AG09319 (cell line): ENCODE data around the gene CPXM2.

Source experiments
- DNase-seq: peaks from one replicate; pipeline ENCODE4 v3.0.0-alpha.2; 2010; ENCODE audit warnings: low read depth; ENCODE audit errors: extremely low read depth
- TF ChIP-seq, protein P1 (sequence below): IDR thresholded peaks from 2 replicates; pipeline ENCODE4 v1.5.1; 2011; ENCODE audit warnings: low read depth, mild to moderate bottlenecking, inconsistent platforms, low read length, moderate library complexity

Gene CPXM2

DNA sequence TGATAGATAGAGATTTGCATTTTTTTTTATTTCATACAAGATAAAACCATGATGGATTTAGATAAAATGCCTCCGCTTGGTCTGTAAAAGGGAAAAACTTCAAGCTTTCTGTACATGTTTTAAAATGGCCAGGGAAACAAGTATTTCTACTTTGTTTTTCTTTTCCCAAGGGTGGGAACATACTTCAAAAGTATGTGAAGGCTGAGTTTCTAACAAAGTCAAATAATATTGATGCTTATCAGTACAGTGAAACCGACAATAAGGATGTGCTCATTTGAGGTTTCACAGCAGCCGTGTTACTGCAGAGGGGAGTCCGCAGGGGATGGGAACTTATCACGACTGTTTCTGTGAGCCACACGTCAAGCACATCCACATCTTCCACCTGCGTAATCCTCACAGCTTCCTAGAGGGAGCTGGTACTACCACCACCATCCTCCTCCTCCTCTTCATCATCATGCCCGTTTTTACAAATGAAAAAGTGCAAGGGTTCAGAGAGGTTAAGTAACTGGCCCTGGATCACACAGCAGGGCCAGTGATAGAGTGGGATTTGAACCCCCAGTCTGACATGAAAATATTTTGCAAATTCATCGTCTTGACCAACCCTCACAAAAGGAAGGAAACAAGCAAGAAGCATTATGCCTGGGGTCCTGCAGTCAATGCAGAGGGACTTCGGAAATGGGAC is 131.1 kb downstream of the CPXM2 start:
- TF ChIP-seq, protein P1, sequence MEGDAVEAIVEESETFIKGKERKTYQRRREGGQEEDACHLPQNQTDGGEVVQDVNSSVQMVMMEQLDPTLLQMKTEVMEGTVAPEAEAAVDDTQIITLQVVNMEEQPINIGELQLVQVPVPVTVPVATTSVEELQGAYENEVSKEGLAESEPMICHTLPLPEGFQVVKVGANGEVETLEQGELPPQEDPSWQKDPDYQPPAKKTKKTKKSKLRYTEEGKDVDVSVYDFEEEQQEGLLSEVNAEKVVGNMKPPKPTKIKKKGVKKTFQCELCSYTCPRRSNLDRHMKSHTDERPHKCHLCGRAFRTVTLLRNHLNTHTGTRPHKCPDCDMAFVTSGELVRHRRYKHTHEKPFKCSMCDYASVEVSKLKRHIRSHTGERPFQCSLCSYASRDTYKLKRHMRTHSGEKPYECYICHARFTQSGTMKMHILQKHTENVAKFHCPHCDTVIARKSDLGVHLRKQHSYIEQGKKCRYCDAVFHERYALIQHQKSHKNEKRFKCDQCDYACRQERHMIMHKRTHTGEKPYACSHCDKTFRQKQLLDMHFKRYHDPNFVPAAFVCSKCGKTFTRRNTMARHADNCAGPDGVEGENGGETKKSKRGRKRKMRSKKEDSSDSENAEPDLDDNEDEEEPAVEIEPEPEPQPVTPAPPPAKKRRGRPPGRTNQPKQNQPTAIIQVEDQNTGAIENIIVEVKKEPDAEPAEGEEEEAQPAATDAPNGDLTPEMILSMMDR: no peak
- no peak for DNase-seq

DNA sequence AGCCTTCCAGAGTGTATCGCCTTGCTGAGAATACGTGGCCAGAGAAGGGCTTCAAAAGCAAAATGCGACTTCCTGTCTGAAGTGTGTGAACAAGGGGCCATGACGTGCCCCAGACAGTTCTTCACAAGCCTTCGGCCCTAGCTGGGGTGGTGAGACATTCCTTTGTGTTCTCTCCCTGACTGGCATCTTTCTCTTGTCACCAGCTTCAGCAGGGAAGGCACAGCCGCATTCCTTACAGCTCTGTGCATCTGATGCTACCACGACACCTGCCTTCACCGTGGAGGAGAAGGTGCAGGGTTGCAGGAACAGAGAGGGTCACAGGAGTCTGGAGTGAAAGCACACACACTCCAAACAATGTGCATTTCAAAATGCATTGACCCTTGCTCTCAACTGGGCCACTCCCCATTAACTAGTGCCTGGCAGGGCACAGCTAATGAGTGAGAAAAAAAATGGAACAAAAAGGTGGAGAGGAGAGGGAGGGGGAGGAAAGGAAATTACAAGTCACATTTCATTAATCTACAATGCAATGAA is 132.0 kb downstream of the CPXM2 start:
- TF ChIP-seq, protein P1: no peak
- no peak for DNase-seq

DNA sequence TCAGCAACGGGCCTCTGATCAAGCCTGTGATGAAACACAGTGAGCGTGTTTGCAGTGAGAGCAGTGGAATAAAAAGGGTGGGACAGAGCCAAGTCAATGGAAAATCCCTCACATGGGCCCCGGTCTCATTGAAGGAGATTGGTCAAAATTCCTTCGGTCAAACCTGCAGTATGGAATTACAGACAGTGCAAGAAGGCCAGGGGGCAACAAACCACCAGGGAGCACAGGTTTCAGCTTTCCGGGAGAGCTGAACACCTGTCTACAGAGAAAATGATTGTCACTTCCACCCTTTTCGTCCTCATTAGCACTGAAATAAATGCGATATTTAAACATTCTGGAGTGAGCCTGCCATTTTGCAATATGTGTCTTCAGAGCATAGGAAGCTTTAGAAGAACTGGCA is 132.6 kb downstream of the CPXM2 start:
- TF ChIP-seq, protein P1: no peak
- no peak for DNase-seq

DNA sequence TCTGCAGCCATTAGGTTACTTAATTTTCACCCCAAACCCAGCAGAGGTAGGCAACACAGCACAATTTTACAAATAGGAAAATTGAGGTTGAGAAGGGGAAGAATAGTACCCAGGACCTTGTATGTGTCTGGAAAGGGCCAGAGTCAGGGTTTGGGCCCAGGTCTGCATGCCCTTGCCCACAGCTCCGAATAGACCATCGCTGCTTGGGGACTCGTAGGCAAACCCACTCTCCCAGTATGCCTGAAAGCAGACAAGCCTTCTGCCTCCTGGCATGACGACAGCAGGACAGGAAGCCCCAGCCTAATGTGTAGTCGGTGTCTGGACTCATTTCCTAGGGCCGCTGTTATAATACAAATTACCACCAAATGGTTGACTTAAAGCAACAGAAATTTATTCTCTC is 133.8 kb downstream of the CPXM2 start:
- TF ChIP-seq, protein P1: no peak

DNA sequence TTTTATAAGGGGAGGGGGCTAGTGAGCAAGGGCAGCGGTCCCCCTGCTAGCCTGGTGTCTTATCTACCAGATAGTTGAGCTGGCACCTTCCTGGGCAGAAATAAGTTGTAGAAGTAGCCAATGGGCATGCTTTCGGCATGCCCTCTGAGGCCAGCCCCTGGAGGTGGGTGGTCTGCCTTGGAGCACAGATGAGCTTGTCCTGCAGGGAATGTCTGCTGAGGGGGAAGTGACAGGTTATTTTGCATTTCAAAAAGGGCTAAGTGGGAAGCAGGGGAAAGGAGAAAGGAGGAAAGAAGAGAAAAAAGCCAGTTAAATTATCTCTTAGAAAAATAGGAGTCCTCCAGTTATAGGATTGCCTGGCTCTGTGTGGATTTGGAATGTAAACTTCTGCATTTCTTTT is 136.5 kb downstream of the CPXM2 start:
- TF ChIP-seq, protein P1: no peak
- DNase-seq: no peak

More for the DNA sequence above, 133.8 kb downstream of the CPXM2 start:
- no peak for DNase-seq

DNA sequence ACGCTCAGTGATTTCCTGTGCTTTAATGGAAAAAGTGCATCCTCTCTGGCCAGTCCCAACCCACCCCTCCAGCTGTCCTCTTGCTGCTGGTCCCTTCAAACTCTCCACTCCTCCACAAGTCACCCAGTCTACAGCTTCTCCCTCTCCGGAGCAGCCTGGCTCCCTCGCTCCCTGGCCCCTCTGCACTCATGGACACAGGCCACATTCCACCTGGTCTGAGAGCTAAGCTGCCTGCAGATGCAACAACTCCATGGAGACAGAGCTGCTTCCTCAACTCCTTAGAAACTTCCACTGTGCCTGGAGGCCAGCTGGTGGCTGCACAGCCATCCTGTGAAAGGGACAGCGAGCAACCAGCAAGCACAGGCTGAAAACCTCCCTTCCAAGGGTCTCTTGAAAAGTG is 137.5 kb downstream of the CPXM2 start:
- TF ChIP-seq, protein P1: no peak
- no peak for DNase-seq

DNA sequence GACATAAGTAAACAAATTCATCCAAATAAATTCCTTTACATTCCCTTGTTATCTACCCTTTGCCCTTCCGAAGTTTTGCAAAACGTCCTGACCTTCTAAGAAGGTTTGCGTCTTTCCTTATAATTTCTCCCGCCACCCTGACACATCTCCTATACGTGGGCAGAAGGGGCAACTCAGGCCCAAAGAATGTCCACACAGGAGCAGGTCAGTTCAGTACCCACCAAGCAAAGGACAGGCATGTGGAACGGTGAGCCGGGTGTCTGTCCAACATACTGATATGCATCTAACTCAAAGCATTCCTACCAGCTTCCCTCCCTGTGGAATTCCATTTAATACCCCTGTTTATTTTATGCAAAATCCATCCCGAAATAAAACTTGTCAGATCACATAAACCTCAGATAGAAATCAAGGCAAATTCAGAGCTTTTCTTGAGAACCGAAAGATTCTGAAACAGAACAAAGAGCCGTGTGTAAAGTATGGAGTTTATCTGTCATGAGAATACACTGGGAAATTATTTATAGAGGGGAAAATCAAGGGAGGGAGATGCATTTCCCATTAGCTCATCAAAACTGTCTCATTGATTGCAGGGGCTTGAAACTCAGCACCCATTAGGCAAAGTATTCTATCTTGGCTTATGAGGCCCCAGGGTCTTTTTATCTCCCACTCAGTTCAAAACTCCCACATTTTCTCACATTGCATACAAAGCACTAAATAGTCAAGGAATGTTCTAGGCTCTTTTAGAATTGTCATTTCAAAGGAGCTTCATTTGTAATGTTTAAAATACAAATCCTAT is 140.1 kb downstream of the CPXM2 start:
- DNase-seq: no peak
- TF ChIP-seq, protein P1: no peak
